GM12878 (cell line): Measurements from ENCODE around the gene ATF6B. TPM values are rescaled to one million over a fixed set of nuclear protein-coding genes. Genes with fewer than 3 reads are reported as not detected.

ENCODE experiments used
- BACH1 ChIP-seq: fragments of 450-650 bp; IDR thresholded peaks from 2 replicates; pipeline ENCODE4 v1.6.1; 2017; ENCODE audit warnings: mild to moderate bottlenecking, borderline replicate concordance
- BHLHE40 ChIP-seq, 2 experiments: fragments of 450-650 bp in 1 of 2; IDR thresholded peaks; 2 replicates each; pipeline ENCODE4 v1.6.1; 2011 to 2017; ENCODE audit warnings: low read depth in 2 of 2, borderline replicate concordance in 1 of 2, improper control_type of control experiment in 1 of 2, low read length in 1 of 2, mild to moderate bottlenecking in 1 of 2
- CBX5 ChIP-seq: sonication (generic); IDR thresholded peaks from 2 replicates; pipeline ENCODE4 v1.6.1; 2016; ENCODE audit warnings: low read depth, moderate library complexity, mild to moderate bottlenecking, inconsistent platforms
- CHD2 ChIP-seq: IDR thresholded peaks from 2 replicates; pipeline ENCODE4 v1.6.1; 2011; ENCODE audit warnings: low read depth, low read length, improper control_type of control experiment, borderline replicate concordance
- EED ChIP-seq: sonication (generic); IDR thresholded peaks from 2 replicates; pipeline ENCODE4 v1.6.1; 2016; ENCODE audit warnings: antibody characterized with exemption, low read depth
- ELK1 ChIP-seq: IDR thresholded peaks from 2 replicates; pipeline ENCODE4 v1.6.1; 2012; ENCODE audit warnings: low read depth, low read length, improper control_type of control experiment
- FOS ChIP-seq: IDR thresholded peaks from 3 replicates; pipeline ENCODE4 v1.6.1; 2011; ENCODE audit warnings: borderline replicate concordance; ENCODE audit not compliant: insufficient read length; ENCODE audit errors: extremely low read depth
- GABPA ChIP-seq: IDR thresholded peaks from 2 replicates; pipeline ENCODE4 v1.6.1; 2014; ENCODE audit warnings: antibody characterized with exemption, low read depth, mild to moderate bottlenecking, inconsistent platforms
- IRF5 ChIP-seq: fragments of 450-650 bp; IDR thresholded peaks from 2 replicates; pipeline ENCODE4 v1.6.1; 2017; ENCODE audit warnings: borderline replicate concordance
- MEF2B ChIP-seq: fragments of 450-650 bp; IDR thresholded peaks from 2 replicates; pipeline ENCODE4 v1.6.1; 2018; ENCODE audit warnings: mild to moderate bottlenecking, moderate library complexity; ENCODE audit not compliant: partially characterized antibody, poor library complexity, severe bottlenecking
- MTA2 ChIP-seq: fragments of 450-650 bp; IDR thresholded peaks from 2 replicates; pipeline ENCODE4 v1.6.1; 2016; ENCODE audit warnings: low read depth, mild to moderate bottlenecking, moderate library complexity
- MYC ChIP-seq: IDR thresholded peaks from 2 replicates; pipeline ENCODE4 v1.6.1; 2011; ENCODE audit warnings: mild to moderate bottlenecking, low read length, moderate library complexity, inconsistent platforms; ENCODE audit not compliant: insufficient read depth, insufficient replicate concordance, insufficient read length, severe bottlenecking
- NBN ChIP-seq: fragments of 450-650 bp; IDR thresholded peaks from 2 replicates; pipeline ENCODE4 v1.6.1; 2016
- NFXL1 ChIP-seq: fragments of 450-650 bp; IDR thresholded peaks from 2 replicates; pipeline ENCODE4 v1.6.1; 2017; ENCODE audit warnings: antibody characterized with exemption, mild to moderate bottlenecking, borderline replicate concordance
- NFYB ChIP-seq: IDR thresholded peaks from 2 replicates; pipeline ENCODE4 v1.6.1; 2011; ENCODE audit warnings: low read depth, mild to moderate bottlenecking, low read length, improper control_type of control experiment, moderate library complexity; ENCODE audit not compliant: insufficient read depth
- PAX5 ChIP-seq: IDR thresholded peaks from 2 replicates; pipeline ENCODE4 v1.6.1; 2011; ENCODE audit warnings: low read depth, low read length, borderline replicate concordance
- PBX3 ChIP-seq: IDR thresholded peaks from 2 replicates; pipeline ENCODE4 v1.6.1; 2011; ENCODE audit warnings: mild to moderate bottlenecking, low read depth, low read length, moderate library complexity; ENCODE audit not compliant: insufficient replicate concordance
- PKNOX1 ChIP-seq: fragments of 450-650 bp; IDR thresholded peaks from 2 replicates; pipeline ENCODE4 v1.6.1; 2016; ENCODE audit warnings: mild to moderate bottlenecking
- RBBP5 ChIP-seq: fragments of 200-600 bp; sonication (generic); conservative IDR thresholded peaks from 2 replicates; pipeline ENCODE4 v1.6.1; 2016
- RUNX3 ChIP-seq: IDR thresholded peaks from 2 replicates; pipeline ENCODE4 v1.6.1; 2012; ENCODE audit warnings: low read length, inconsistent platforms
- STAT1 ChIP-seq: fragments of 450-650 bp; conservative IDR thresholded peaks from 2 replicates; pipeline ENCODE4 v1.6.1; 2014; ENCODE audit warnings: antibody characterized with exemption, mild to moderate bottlenecking
- SUPT20H ChIP-seq: IDR thresholded peaks from 2 replicates; pipeline ENCODE4 v1.6.1; 2011; ENCODE audit warnings: low read depth, mild to moderate bottlenecking, low read length, moderate library complexity, borderline replicate concordance; ENCODE audit not compliant: control insufficient read depth
- TAF1 ChIP-seq: IDR thresholded peaks from 2 replicates; pipeline ENCODE4 v1.6.1; 2011; ENCODE audit warnings: mild to moderate bottlenecking, low read depth, low read length, borderline replicate concordance
- TARDBP ChIP-seq: IDR thresholded peaks from 2 replicates; pipeline ENCODE4 v1.6.1; 2016; ENCODE audit warnings: borderline replicate concordance
- TCF12 ChIP-seq: IDR thresholded peaks from 2 replicates; pipeline ENCODE4 v1.6.1; 2011; ENCODE audit warnings: low read depth, mild to moderate bottlenecking, low read length
- polyA plus RNA-seq, 11 experiments: library from polyadenylated mRNA; depleted of rRNA in 4 of 11; unstranded in 6 of 11; stranded (reverse) in 5 of 11; fragments of >200 nt; fragmentation: Nextera tagmentation in 4 of 11; fragmentation: Illumina TruSeq in 1 of 11; extraction: Ambion mirVana in 4 of 11; extraction: Trizol in 1 of 11; gene quantifications; 1 replicate in 1 of 11; 2 replicates in 10 of 11; pipeline versions ENCODE4 v1.2.1 to v1.2.3, GENCODE V29; 2011 to 2016; ENCODE audit warnings: inconsistent platforms in 2 of 11, missing spikeins in 2 of 11, low read depth in 1 of 11
- total RNA-seq, 4 experiments: library from RNA; depleted of rRNA in 3 of 4; stranded (reverse); fragments of >200 nt in 3 of 4; fragmentation: Illumina TruSeq in 1 of 4; extraction: Trizol in 1 of 4; gene quantifications; 2 replicates each; pipeline versions ENCODE4 v1.2.1 to v1.2.3, GENCODE V29; 2013 to 2021

ATF6B gene
- total and polyA plus RNA-seq, 10 of the 15 experiments (the other 5 are each of a cell fraction or from before 2014, with no cell fraction given) = 13.6 to 83.9 (median 44.0) TPM

GRCh38 chr6:32175711-32176475 lies 47.8 kb upstream of the ATF6B start, which contains the start of gene AGPAT1 (continued):
- TF ChIP-seq MEF2B (no peak), CBX5 (no peak), MYC (no peak), TAF1 (0 out of 2 replicates have a peak, but pooled peaks have one; percentile 36), PKNOX1 (peak; percentile 99), TARDBP (no peak), BHLHE40 (IDR thresholded peaks at IDR 0.05; ENCODE audit: borderline replicate concordance in 1 of 2, low read depth in 2 of 2, low read length in 1 of 2) (peak in 1 of 2 experiments; percentile 9; a peak in 1 of 4 replicates), FOS (no peak), NBN (0 out of 2 replicates have a peak, but pooled peaks have one; percentile 72), CHD2 (peak; percentile 81), IRF5 (no peak), GABPA (peak; percentile 92), RBBP5 (no peak), PBX3 (peak; percentile 98), BACH1 (peak; percentile 38; the same call in 1 of the 2 replicates), NFYB (peak; percentile 58; the same call in 1 of the 2 replicates), EED (no peak), SUPT20H (no peak), PAX5 (no peak), STAT1 (no peak), RUNX3 (peak; percentile 30; the same call in 1 of the 2 replicates), MTA2 (no peak), TCF12 (peak; percentile 29; the same call in 1 of the 2 replicates), NFXL1 (no peak), ELK1 (0 out of 2 replicates have a peak, but pooled peaks have one; percentile 35)
